Effector memory CD8-positive, alpha-beta T cell (primary cell): Measurements from ENCODE around the gene SLC5A12.

Experiments
- ATAC-seq: fragments of 150-1000 bp; cut with Tn5 transposase; replicated peaks from 2 replicates; pipeline ENCODE4 v1.10.0; 2021; ENCODE audit warnings: mild to moderate bottlenecking, moderate library complexity
- DNase-seq, 3 experiments: peaks; one replicate each; pipeline ENCODE4 v3.0.0; 2021
- H3K27ac Mint-ChIP-seq, 2 donors: one replicate each; pipeline ENCODE4 v1.8.0; 2022; ENCODE audit warnings: mild to moderate bottlenecking in 2 of 2, mixed read lengths in 2 of 2, moderate library complexity in 2 of 2
- H3K27me3 Mint-ChIP-seq, 2 donors: one replicate each; pipeline ENCODE4 v1.8.0; 2022; ENCODE audit warnings: mixed read lengths in 2 of 2
- H3K36me3 Mint-ChIP-seq: one replicate; pipeline ENCODE4 v1.8.0; 2022; ENCODE audit warnings: mild to moderate bottlenecking, moderate library complexity, mixed read lengths; ENCODE audit not compliant: insufficient read depth
- H3K4me1 Mint-ChIP-seq, 2 donors: one replicate each; pipeline ENCODE4 v1.8.0; 2022; ENCODE audit warnings: low read depth in 2 of 2, mixed read lengths in 2 of 2
- H3K4me3 Mint-ChIP-seq, 2 donors: one replicate each; pipeline ENCODE4 v1.8.0; 2022; ENCODE audit warnings: mild to moderate bottlenecking in 2 of 2, mixed read lengths in 2 of 2, moderate library complexity in 2 of 2
- H3K9me3 Mint-ChIP-seq, 2 donors: one replicate each; pipeline ENCODE4 v1.8.0; 2022; ENCODE audit warnings: mixed read lengths in 2 of 2
- total RNA-seq, 9 experiments: gene quantifications; one replicate each; lab custom pipeline; 2026; lab: John Stamatoyannopoulos, UW

SLC5A12 gene
- 0 to 0.11 (median 0) reads per million in 9 experiments for total RNA-seq

GRCh38 chr11:26721948-26722475 lies at the start of gene SLC5A12:
Gene SLC5A12, minus strand, starts transcription at chr11:26722060. Its CDS starts 346 bp downstream, at chr11:26721714.
- Mint-ChIP-seq H3K36me3 (no peaks in the 10 kb centered on the region), H3K9me3 (peaks cover 13 to 14% of the 10 kb centered on the region in 2 donors), H3K27ac (no peak within 1 kb of the TSS), H3K27me3 (no peaks in the 10 kb centered on the region), H3K4me1 (no peaks in the 10 kb centered on the region), H3K4me3 (no peak within 1 kb of the TSS)
- DNase-seq (no peak), ATAC-seq (no peak)

GRCh38 chr11:26769027-26769426 lies 47.2 kb upstream of the SLC5A12 start:
- peaks cover 11 to 17% of the 10 kb centered on the region in 2 donors for H3K9me3 Mint-ChIP-seq
- no peak for ATAC-seq
- H3K4me1 Mint-ChIP-seq = no peaks in the 10 kb centered on the region

GRCh38 chr11:26767060-26767459 lies 45.2 kb upstream of the SLC5A12 start:
- Mint-ChIP-seq H3K27ac (no peak overlapping the region), H3K4me1 (no peaks in the 10 kb centered on the region), H3K4me3 (no peak overlapping the region), H3K36me3 (peaks cover under 1% of the 10 kb centered on the region), H3K27me3 (no peaks in the 10 kb centered on the region), H3K9me3 (peaks cover 9 to 17% of the 10 kb centered on the region in 2 donors)
- ATAC-seq (no peak), DNase-seq (no peak)

More at GRCh38 chr11:26769027-26769426, 47.2 kb upstream of the SLC5A12 start:
- DNase-seq = no peak
- H3K36me3 Mint-ChIP-seq = no peaks in the 10 kb centered on the region
- no peaks in the 10 kb centered on the region for H3K27me3 Mint-ChIP-seq
- H3K27ac Mint-ChIP-seq = no peak overlapping the region
- H3K4me3 Mint-ChIP-seq = no peak overlapping the region

- Mint-ChIP-seq H3K9me3 (peaks cover 12 to 25% of the 10 kb centered on the region in 2 donors), H3K27me3 (no peaks in the 10 kb centered on the region)
- no peak for DNase-seq
These were observed 43.5 kb upstream of the SLC5A12 start for GRCh38 chr11:26765323-26765722.

GRCh38 chr11:26764825-26765224 lies 43.0 kb upstream of the SLC5A12 start:
- Mint-ChIP-seq H3K36me3 (peaks cover 4% of the 10 kb centered on the region), H3K27ac (no peak overlapping the region), H3K27me3 (no peaks in the 10 kb centered on the region), H3K4me3 (no peak overlapping the region), H3K4me1 (no peaks in the 10 kb centered on the region), H3K9me3 (peaks cover 12 to 25% of the 10 kb centered on the region in 2 donors)
- DNase-seq = no peak
- no peak for ATAC-seq

More at GRCh38 chr11:26765323-26765722, 43.5 kb upstream of the SLC5A12 start:
- no peak overlapping the region for H3K4me3 Mint-ChIP-seq
- no peak for ATAC-seq
- peaks cover 4% of the 10 kb centered on the region for H3K36me3 Mint-ChIP-seq
- H3K4me1 Mint-ChIP-seq = no peaks in the 10 kb centered on the region
- no peak overlapping the region for H3K27ac Mint-ChIP-seq

GRCh38 chr11:26764315-26764714 lies 42.5 kb upstream of the SLC5A12 start:
- H3K36me3 Mint-ChIP-seq = peaks cover 4% of the 10 kb centered on the region
- no peak for ATAC-seq
- no peaks in the 10 kb centered on the region for H3K4me1 Mint-ChIP-seq
- no peak overlapping the region for H3K27ac Mint-ChIP-seq
- DNase-seq = no peak
- H3K27me3 Mint-ChIP-seq = no peaks in the 10 kb centered on the region
- H3K9me3 Mint-ChIP-seq = peaks cover 11 to 23% of the 10 kb centered on the region in 2 donors
- H3K4me3 Mint-ChIP-seq = no peak overlapping the region

GRCh38 chr11:26762089-26762488 lies 40.2 kb upstream of the SLC5A12 start:
- peaks cover 4% of the 10 kb centered on the region for H3K36me3 Mint-ChIP-seq
- H3K27me3 Mint-ChIP-seq = no peaks in the 10 kb centered on the region
- H3K4me1 Mint-ChIP-seq = no peaks in the 10 kb centered on the region
- peaks cover 9 to 17% of the 10 kb centered on the region in 2 donors for H3K9me3 Mint-ChIP-seq
- ATAC-seq (no peak), DNase-seq (no peak)
- no peak overlapping the region for H3K27ac Mint-ChIP-seq
- H3K4me3 Mint-ChIP-seq = no peak overlapping the region

- no peak overlapping the region for H3K27ac Mint-ChIP-seq
- no peak for ATAC-seq
- no peak overlapping the region for H3K4me3 Mint-ChIP-seq
- H3K4me1 Mint-ChIP-seq = no peaks in the 10 kb centered on the region
- no peaks in the 10 kb centered on the region for H3K27me3 Mint-ChIP-seq
- peaks cover 4% of the 10 kb centered on the region for H3K36me3 Mint-ChIP-seq
- DNase-seq = no peak
- peaks cover 11 to 17% of the 10 kb centered on the region in 2 donors for H3K9me3 Mint-ChIP-seq
These were observed 39.5 kb upstream of the SLC5A12 start for GRCh38 chr11:26761361-26761809.

GRCh38 chr11:26757995-26758394 lies 36.1 kb upstream of the SLC5A12 start:
- ATAC-seq (no peak), DNase-seq (no peak)
- H3K27ac Mint-ChIP-seq = no peak overlapping the region
- H3K4me3 Mint-ChIP-seq = no peak overlapping the region
- no peaks in the 10 kb centered on the region for H3K27me3 Mint-ChIP-seq
- no peaks in the 10 kb centered on the region for H3K4me1 Mint-ChIP-seq
- H3K9me3 Mint-ChIP-seq = peaks cover 8 to 10% of the 10 kb centered on the region in 2 donors
- peaks cover 4% of the 10 kb centered on the region for H3K36me3 Mint-ChIP-seq

- DNase-seq = no peak
- no peak overlapping the region for H3K27ac Mint-ChIP-seq
- no peaks in the 10 kb centered on the region for H3K27me3 Mint-ChIP-seq
- no peak for ATAC-seq
- H3K4me1 Mint-ChIP-seq = no peaks in the 10 kb centered on the region
- no peaks in the 10 kb centered on the region for H3K36me3 Mint-ChIP-seq
- no peak overlapping the region for H3K4me3 Mint-ChIP-seq
- H3K9me3 Mint-ChIP-seq = peaks cover 9 to 10% of the 10 kb centered on the region in 2 donors
These were observed 33.9 kb upstream of the SLC5A12 start for GRCh38 chr11:26755762-26756161.

GRCh38 chr11:26753723-26754504 lies 32.1 kb upstream of the SLC5A12 start:
- ATAC-seq (no peak), DNase-seq (no peak)
- Mint-ChIP-seq H3K27ac (no peak overlapping the region), H3K4me3 (no peak overlapping the region), H3K36me3 (no peaks in the 10 kb centered on the region), H3K4me1 (no peaks in the 10 kb centered on the region), H3K27me3 (no peaks in the 10 kb centered on the region), H3K9me3 (peaks cover 9 to 15% of the 10 kb centered on the region in 2 donors)

GRCh38 chr11:26749927-26750326 lies 28.1 kb upstream of the SLC5A12 start:
- no peak for ATAC-seq
- Mint-ChIP-seq H3K27ac (no peak overlapping the region), H3K27me3 (no peaks in the 10 kb centered on the region), H3K36me3 (no peaks in the 10 kb centered on the region), H3K4me3 (no peak overlapping the region), H3K4me1 (no peaks in the 10 kb centered on the region), H3K9me3 (peaks cover 11 to 15% of the 10 kb centered on the region in 2 donors)
- no peak for DNase-seq

- ATAC-seq = no peak
- no peaks in the 10 kb centered on the region for H3K36me3 Mint-ChIP-seq
- H3K27me3 Mint-ChIP-seq = no peaks in the 10 kb centered on the region
- DNase-seq = no peak
- H3K4me1 Mint-ChIP-seq = no peaks in the 10 kb centered on the region
- peaks cover 5 to 6% of the 10 kb centered on the region in 2 donors for H3K9me3 Mint-ChIP-seq
- no peak overlapping the region for H3K27ac Mint-ChIP-seq
- H3K4me3 Mint-ChIP-seq = no peak overlapping the region
These were observed 21.8 kb upstream of the SLC5A12 start for GRCh38 chr11:26743622-26744021.

- ATAC-seq (no peak), DNase-seq (no peak)
- Mint-ChIP-seq H3K9me3 (peaks cover 5 to 6% of the 10 kb centered on the region in 2 donors), H3K27ac (no peak overlapping the region), H3K27me3 (no peaks in the 10 kb centered on the region), H3K4me1 (no peaks in the 10 kb centered on the region), H3K4me3 (no peak overlapping the region), H3K36me3 (no peaks in the 10 kb centered on the region)
These were observed 21.1 kb upstream of the SLC5A12 start for GRCh38 chr11:26742966-26743365.
